ENCODE measurements around the gene PTPRN2.
"Not testable (repeated sequence)": the region's sequence is repeated elsewhere in the genome, so short reads cannot be mapped to it uniquely, and the experiment has no call there.

Gene PTPRN2

DNA sequence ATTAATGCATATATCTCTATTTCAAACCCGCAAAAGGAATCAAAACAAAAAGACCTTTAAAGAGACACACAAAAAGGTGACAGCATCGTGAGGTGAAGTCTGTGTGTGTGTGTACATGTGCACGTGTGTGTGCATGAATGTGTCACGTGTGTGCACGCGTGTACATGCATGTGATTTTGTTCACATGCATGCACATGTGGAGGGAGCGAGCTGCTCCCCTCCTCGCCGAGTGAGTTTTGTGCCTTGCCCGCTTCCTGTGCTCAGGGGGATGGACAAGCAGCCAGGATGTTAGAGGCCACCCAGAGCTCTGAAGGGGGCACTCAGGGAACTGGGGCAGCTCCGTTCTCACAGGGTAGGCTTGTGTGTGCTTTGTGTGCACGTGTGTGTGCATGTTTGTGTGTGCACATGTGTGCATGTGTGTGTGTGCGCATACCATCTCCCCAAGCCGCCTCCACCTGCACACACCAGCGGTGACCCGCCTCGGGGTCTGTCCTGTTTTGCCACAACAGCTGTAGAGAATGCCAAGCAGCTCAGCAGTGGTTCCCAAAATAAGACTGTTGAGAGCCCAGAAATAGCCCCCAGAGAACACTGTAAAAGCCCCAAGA is 191.2 kb downstream of the PTPRN2 start:
- DNase-seq: no peak

GRCh38 chr7:158395780-158396278 is 191.8 kb downstream of the PTPRN2 start:
- no peak for DNase-seq

- no peak for DNase-seq
Observed at GRCh38 chr7:158395349-158395748, 192.3 kb downstream of the PTPRN2 start.

DNA sequence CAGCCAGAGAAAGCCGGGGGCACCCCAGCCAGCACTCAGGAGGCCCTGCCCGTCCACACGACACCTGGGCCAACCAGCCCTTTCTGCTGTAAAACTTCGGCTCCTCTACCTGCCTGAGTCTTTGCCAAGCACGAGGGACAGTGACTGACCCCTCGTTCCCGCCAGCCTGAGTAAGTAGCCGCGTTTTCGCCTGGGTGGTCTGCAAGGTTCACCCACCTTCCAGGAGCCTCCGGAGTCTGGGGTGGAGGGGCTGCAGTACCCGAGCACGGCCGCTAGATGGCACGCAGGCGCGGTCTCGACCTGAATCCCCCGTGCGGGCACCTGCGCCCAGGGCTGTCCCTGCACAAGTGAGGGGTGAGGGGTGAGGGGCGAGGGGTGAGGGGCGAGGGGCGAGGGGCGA is 192.7 kb downstream of the PTPRN2 start:
- DNase-seq: no peak

GRCh38 chr7:158393926-158394625 is 193.5 kb downstream of the PTPRN2 start:
- no peak for DNase-seq

- no peak for DNase-seq
Observed at GRCh38 chr7:158392251-158392650, 195.4 kb downstream of the PTPRN2 start.

GRCh38 chr7:158391541-158391940 is 196.1 kb downstream of the PTPRN2 start:
- no peak for DNase-seq

DNA sequence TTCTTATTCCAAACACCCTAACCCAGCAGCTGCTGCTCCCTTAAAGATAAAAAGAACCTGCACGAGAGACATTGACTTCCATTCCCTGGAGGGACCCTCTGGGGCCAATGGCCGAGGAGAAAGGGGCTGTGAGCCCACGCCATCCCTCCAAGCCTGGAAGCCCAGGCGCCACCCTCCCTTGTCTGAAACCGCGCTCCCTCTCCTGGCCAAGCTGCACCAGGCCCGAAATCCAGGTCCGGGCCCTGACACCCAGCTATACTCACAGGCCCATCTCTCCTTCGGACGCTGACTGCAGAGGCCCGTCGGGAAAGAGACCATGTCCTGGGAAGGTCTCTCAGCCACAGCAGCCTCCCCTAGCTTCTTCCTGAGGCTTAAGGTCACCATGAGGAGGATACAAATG is 196.5 kb downstream of the PTPRN2 start:
- no peak for DNase-seq

GRCh38 chr7:158390460-158390859 is 197.2 kb downstream of the PTPRN2 start:
- no peak for DNase-seq

DNA sequence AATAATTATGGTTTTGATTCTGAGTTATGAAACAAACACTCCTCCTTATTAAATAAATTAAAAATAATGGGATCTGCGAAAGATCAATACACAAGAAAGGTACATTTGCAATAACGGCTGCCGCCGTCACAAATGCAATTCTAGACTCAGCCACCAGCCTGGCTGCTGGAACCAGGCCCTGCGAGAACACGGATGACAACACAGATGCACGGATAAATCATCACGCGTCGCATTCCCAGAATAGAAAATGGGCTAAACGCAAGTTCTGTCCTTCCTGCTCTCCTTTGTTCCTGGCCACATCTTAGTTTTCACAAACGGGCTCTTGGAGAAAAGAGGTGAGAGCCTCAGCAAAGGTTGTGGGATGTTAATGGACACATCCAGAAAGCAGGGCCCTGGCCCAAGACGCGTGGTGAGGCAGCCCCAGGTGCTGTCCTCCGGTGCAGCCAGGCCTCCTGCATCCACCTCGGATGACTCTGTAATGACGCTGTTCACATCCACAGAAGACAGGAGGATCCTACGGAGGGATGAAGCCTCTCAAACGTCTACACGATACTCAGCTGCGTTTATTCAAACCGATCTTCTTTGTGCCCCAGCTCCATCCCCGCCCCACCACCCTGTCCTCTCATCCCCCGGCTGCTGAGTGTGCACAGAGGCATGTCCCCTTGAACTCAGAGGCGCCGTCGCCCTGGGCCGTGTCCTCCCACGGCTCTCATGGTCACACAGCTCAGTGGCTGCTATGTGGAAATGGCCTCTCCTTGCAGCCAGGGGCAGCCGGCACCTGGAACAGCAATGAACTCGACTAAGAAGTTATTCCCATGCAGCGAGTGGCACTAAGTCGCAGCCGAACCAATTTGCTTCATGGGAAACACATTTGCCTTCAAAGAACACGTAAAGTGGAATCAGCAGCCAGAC is 197.9 kb downstream of the PTPRN2 start:
- no peak for DNase-seq

- no peak for DNase-seq
Observed at GRCh38 chr7:158388928-158389327, 198.7 kb downstream of the PTPRN2 start.

DNA sequence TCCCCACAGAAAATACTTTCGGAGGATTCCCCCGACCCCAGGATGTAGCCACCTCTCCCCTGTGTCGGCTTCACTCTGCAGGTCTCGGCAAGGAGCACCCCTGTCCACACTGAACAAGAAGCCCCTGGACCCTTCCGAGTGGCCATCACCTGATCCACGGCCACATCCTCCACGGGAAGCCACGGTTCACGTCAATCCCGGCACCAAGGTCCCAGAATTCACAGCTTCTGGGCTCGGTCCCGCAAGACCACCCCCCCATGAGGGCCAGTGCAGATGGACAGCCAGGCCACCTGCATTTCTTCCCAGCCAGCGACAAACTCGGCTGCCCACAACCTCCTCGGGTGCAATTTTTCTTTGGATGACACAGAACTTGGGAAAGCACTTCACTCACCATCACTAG is 199.6 kb downstream of the PTPRN2 start:
- no peak for DNase-seq

DNA sequence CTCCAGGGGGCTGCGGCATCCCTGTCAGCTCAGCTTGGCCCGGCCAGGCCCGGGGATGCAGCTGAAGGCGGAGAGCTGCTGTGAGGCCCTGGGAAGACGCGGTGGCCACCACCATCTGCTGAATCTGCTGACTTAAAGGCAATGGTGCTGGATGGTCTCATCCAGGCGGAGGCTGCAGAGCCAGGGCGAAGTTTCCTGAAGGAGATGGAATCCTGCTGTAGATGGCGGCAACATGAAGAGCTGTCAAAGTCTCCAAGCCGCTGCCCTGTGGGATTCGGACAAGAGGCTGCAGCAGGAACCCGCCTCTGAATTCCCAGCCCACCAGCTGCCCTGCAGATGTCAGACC is 200.1 kb downstream of the PTPRN2 start:
- DNase-seq: no peak

DNA sequence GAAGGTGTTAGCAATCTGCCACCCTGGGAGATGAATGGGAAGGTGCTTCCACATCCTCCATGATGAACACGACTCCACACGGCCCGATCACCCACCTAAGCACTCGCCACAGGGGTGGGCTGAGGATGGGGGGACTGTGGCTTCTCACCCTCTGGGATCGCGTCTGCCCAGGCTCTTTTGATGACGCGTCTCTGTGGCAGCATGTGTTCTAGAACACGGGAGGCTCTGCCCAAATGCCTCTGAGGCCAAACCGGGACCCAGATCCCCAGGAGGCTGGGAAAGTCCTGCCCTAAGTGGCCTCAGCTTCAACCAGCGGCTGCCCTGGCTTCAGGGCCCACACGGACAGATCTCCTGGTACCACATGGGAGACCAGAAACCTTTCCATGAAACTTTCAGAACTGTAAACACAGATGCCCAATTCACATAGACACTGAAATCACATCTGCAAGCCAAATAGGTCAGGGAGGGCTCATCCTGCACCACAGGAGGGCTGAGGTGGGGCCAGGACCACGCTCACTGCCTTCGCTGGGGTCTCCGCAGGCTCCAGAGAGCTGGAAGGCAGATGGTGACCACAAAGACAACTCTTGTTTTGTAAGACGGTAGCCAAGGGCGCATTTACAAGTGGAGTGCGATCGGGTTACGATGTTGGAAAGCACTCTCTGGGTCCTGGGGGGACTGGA is 200.6 kb downstream of the PTPRN2 start:
- no peak for DNase-seq

- DNase-seq: no peak
Observed at GRCh38 chr7:158386355-158386618, 201.3 kb downstream of the PTPRN2 start.

DNA sequence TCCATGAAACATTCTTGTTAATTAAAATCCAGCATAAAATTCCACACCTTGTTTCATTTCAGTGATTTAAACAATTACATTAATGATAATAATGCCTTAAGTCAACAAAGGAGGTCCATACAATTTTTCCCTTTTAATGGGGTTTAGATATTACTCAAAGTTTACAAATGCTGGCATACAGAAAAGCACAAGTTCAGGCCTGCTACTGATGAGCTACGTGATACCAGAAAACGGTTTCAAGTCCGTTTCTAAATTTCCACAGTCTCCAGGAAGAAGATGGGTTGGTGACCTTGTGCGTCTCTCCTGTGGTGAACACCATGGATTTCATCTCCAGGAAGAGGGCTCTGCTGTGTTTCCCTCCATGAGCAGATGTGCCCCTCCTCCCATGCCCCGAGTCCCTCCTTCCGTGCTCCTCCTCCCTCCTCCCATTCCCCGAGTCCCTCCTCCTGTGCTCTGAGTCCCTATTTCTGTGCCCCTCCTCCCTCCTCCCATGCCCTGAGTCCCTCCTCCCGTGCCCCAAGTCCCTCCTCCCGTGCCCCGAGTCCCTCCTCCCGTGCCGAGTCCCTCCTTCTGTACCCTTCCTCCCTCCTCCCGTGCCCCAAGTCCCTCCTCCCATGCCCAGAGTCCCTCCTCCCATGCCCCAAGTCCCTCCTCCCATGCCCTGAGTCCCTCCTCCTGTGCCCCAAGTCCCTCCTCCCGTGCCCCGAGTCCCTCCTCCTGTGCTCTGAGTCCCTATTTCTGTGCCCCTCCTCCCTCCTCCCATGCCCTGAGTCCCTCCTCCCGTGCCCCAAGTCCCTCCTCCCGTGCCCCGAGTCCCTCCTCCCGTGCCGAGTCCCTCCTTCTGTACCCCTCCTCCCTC is 201.9 kb downstream of the PTPRN2 start:
- DNase-seq: not testable (repeated sequence)

- no peak for DNase-seq
Observed at GRCh38 chr7:158384746-158385145, 202.9 kb downstream of the PTPRN2 start.

DNA sequence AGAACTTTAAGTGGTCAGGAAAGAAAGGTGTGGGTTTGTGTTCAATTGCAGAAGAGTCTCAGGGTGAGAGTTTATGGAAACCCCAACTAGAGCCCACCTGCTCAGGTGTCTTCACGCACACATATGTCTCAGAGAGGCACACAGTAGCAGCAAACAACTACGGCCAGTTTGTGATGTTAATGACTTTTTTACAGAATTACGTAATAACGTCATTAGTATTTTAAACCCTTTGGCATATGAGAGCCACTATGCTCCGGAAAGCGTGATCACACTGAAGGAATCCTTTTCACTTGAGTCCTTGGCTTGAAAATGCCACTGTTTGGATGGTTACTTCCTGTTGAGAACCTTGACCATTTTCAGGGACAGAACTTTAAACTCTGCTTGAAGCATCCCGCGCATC is 204.0 kb downstream of the PTPRN2 start:
- no peak for DNase-seq

GRCh38 chr7:158382363-158383254 is 205.0 kb downstream of the PTPRN2 start:
- DNase-seq: no peak

DNA sequence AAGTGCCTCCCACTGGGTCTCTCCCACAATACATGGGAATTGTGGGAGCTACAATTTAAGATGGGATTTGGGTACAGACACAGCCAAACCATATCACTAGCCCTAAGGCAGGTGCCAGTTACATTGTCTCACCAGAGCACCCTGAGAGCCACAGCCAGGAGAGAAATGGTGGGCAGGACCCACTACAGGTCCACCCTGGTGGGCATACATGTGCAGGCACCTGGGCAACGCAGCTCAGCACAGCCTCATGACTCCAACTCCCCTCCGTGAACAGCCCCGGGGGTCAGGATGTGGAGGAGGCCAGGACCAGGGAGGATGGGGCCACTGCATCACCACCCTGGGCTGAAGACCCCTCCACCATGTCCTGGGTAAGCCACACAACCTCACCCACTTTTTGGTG is 205.7 kb downstream of the PTPRN2 start:
- no peak for DNase-seq

- DNase-seq: no peak
Observed at GRCh38 chr7:158378978-158379377, 208.6 kb downstream of the PTPRN2 start.
